Trophoblast cell (in vitro differentiated cells and primary cell): Measurements from ENCODE around the gene KRT7.
A peak's percentile ranks its signal among the peaks of the same experiment; 100 is the strongest.

Source experiments
- DNase-seq, 2 donors: peaks; one replicate each; pipeline ENCODE4 v3.0.0-alpha.2; 2016
- H2AFZ ChIP-seq: 2 replicates; pipeline ENCODE4 v1.6.1; 2013; ENCODE audit warnings: low read length, moderate library complexity, mild to moderate bottlenecking; ENCODE audit not compliant: insufficient read depth, poor library complexity
- H2AK5ac ChIP-seq: 2 replicates; pipeline ENCODE4 v1.6.1; 2013; ENCODE audit warnings: mild to moderate bottlenecking, low read length
- H2BK120ac ChIP-seq: 2 replicates; pipeline ENCODE4 v1.6.1; 2013; ENCODE audit warnings: low read length, mild to moderate bottlenecking, moderate library complexity; ENCODE audit not compliant: insufficient read depth, poor library complexity
- H2BK12ac ChIP-seq: 2 replicates; pipeline ENCODE4 v1.6.1; 2013; ENCODE audit warnings: mild to moderate bottlenecking, low read length, moderate library complexity
- H2BK5ac ChIP-seq: 2 replicates; pipeline ENCODE4 v1.6.1; 2013; ENCODE audit warnings: low read length, low read depth, moderate library complexity, mild to moderate bottlenecking; ENCODE audit not compliant: poor library complexity
- H3K14ac ChIP-seq: 2 replicates; pipeline ENCODE4 v1.6.1; 2013; ENCODE audit warnings: mild to moderate bottlenecking, low read length
- H3K18ac ChIP-seq: 2 replicates; pipeline ENCODE4 v1.6.1; 2013; ENCODE audit warnings: mild to moderate bottlenecking, low read length
- H3K23ac ChIP-seq: 2 replicates; pipeline ENCODE4 v1.6.1; 2013; ENCODE audit warnings: low read length
- H3K27ac ChIP-seq: 2 replicates; pipeline ENCODE4 v1.5.1; 2013; ENCODE audit warnings: low read depth, mild to moderate bottlenecking, inconsistent platforms, low read length, moderate library complexity
- H3K27me3 ChIP-seq: 2 replicates; pipeline ENCODE4 v1.6.1; 2013; ENCODE audit warnings: inconsistent platforms, mild to moderate bottlenecking, low read length, moderate library complexity; ENCODE audit not compliant: insufficient read depth
- H3K36me3 ChIP-seq, 2 experiments: 1 replicate in 1 of 2; 2 replicates in 1 of 2; pipeline ENCODE4 v1.6.1; 2013; ENCODE audit warnings: low read length in 2 of 2, mild to moderate bottlenecking in 2 of 2, moderate library complexity in 1 of 2; ENCODE audit not compliant: insufficient read depth in 2 of 2, control insufficient read depth in 1 of 2
- H3K4ac ChIP-seq: 2 replicates; pipeline ENCODE4 v1.6.1; 2013; ENCODE audit warnings: low read depth, mild to moderate bottlenecking, low read length, moderate library complexity
- H3K4me1 ChIP-seq, 2 experiments: 1 replicate in 1 of 2; 2 replicates in 1 of 2; pipeline ENCODE4 v1.6.1; 2013; ENCODE audit warnings: low read length in 2 of 2, mild to moderate bottlenecking in 2 of 2, moderate library complexity in 1 of 2; ENCODE audit not compliant: insufficient read depth in 2 of 2, control insufficient read depth in 1 of 2
- H3K4me2 ChIP-seq: 2 replicates; pipeline ENCODE4 v1.6.1; 2013; ENCODE audit warnings: inconsistent platforms, mild to moderate bottlenecking, low read length, moderate library complexity
- H3K4me3 ChIP-seq: 2 replicates; pipeline ENCODE4 v1.5.1; 2013; ENCODE audit warnings: mild to moderate bottlenecking, low read depth, low read length, inconsistent platforms
- H3K79me1 ChIP-seq: one replicate; pipeline ENCODE4 v1.6.1; 2013; ENCODE audit warnings: low read length
- H3K79me2 ChIP-seq: 2 replicates; pipeline ENCODE4 v1.6.1; 2013; ENCODE audit warnings: low read length, mild to moderate bottlenecking; ENCODE audit not compliant: control insufficient read depth, insufficient read depth, poor library complexity
- H3K9ac ChIP-seq: 2 replicates; pipeline ENCODE4 v1.6.1; 2013; ENCODE audit warnings: mild to moderate bottlenecking, low read length
- H3K9me3 ChIP-seq: 2 replicates; pipeline ENCODE4 v1.6.1; 2013; ENCODE audit warnings: low read depth, mild to moderate bottlenecking, control low read depth, inconsistent platforms, low read length; ENCODE audit not compliant: insufficient read depth
- H4K12ac ChIP-seq: 2 replicates; pipeline ENCODE4 v1.6.1; 2013; ENCODE audit warnings: low read depth, mild to moderate bottlenecking, low read length, moderate library complexity
- H4K8ac ChIP-seq: 2 replicates; pipeline ENCODE4 v1.6.1; 2013; ENCODE audit warnings: low read depth, mild to moderate bottlenecking, low read length, moderate library complexity
- H4K91ac ChIP-seq: one replicate; pipeline ENCODE4 v1.6.1; 2013; ENCODE audit warnings: low read depth, mild to moderate bottlenecking, low read length, moderate library complexity
- WGBS: extraction: QIAGEN DNeasy Blood & Tissue Kit; methylation state at CpG from one replicate; pipeline ENCODE4 v1.1.7; 2013; ENCODE audit warnings: missing lambda C conversion rate; ENCODE audit not compliant: insufficient read length, insufficient coverage; ENCODE audit errors: extremely low coverage; 5-methylcytosine and 5-hydroxymethylcytosine counted together

KRT7 gene

DNA sequence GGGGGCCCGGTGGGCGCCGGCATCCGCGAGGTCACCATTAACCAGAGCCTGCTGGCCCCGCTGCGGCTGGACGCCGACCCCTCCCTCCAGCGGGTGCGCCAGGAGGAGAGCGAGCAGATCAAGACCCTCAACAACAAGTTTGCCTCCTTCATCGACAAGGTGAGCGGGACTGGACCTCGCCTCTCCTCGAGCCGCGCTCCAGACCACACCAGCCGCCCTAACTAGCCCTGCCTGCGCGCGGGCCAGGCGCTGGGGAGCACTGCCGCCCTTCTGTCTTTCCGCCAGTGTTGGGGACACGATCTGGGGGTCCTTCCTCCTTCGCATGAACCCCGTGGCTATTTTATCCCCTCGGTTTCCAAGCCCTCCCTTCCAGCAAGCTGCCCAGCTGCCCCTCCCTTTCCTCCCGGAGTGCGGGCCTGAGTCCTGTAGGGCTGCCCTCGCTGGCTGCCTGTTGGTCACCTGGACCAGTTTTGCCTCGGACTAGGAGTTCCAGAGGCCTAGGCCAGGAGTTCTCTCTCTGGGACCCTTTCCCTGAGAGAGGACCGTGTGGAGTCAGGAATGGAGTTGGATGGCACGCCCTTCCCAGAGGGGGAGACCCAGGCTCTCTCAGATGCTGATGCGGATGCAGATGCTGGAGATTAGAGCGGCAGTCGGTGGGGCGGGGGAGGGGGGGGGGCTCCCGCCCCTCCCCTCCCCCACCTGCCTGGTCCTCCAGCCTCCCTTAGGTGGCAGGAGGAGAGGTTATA, 592 bp downstream of the KRT7 start:
- peaks cover 54 to 70% of the 10 kb centered on the region in 2 experiments for H3K4me1 ChIP-seq
- peak overlapping the region; percentile 46 for H3K27ac ChIP-seq

DNA sequence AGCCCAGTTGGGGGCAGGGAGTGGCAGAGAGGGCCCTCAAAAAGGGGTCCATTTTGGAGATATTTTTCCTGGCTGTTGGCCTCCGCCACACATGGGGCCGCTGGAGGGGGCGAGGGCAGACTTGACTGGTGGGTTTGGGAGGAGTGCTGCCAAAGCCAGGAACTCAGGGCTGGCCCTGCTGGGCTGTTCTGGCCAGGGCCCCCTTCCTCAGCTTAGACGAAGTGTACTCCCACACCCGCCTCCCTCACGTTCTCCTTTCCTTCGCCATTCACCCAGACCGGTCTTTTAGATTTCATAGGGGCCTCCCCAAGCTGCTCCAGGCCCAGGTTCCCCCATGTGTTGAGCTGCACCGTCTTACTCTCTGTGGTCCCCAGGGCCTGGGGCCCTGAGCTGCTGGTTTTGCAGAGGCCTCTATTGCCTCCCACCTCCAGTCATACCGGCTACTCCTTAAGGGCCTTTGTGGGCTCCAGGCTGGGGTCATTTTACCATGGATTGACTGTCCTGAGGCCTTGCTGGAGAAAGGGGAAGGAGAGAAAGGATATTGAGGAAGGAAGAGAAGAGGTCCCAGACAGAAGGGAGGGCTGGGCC, 1.3 kb downstream of the KRT7 start:
- Histone ChIP-seq H2BK5ac (no peak overlapping the region), H3K27ac (peak overlapping the region; percentile 15), H4K91ac (peak overlapping the region; percentile 21), H3K9me3 (no peaks in the 10 kb centered on the region), H3K4ac (peak overlapping the region; percentile 42), H3K18ac (peak overlapping the region; percentile 58), H3K79me1 (peaks cover 45% of the 10 kb centered on the region), H3K36me3 (peaks cover 41 to 43% of the 10 kb centered on the region in 2 experiments), H3K4me3 (peak overlapping the region; percentile 60), H2AFZ (no peak overlapping the region), H4K8ac (peak overlapping the region; percentile 21), H4K12ac (no peak overlapping the region), H3K4me2 (peak overlapping the region; percentile 81), H3K14ac (peak overlapping the region; percentile 12), H2BK12ac (no peak overlapping the region), H2AK5ac (peak overlapping the region; percentile 6), H3K23ac (no peak overlapping the region), H2BK120ac (peak overlapping the region; percentile 21), H3K4me1 (peaks cover 54 to 69% of the 10 kb centered on the region in 2 experiments), H3K27me3 (no peaks in the 10 kb centered on the region), H3K79me2 (peaks cover 26% of the 10 kb centered on the region), H3K9ac (peak overlapping the region; percentile 25)
- DNase-seq = no peak
- no CpG with 5 or more reads among the region's 10 CpGs for WGBS

More for the DNA sequence above, 592 bp downstream of the KRT7 start:
- Histone ChIP-seq H2BK5ac (peak overlapping the region; percentile 56), H3K14ac (peak overlapping the region; percentile 88), H4K8ac (peak overlapping the region; percentile 83), H2AK5ac (peak overlapping the region; percentile 0), H4K12ac (peak overlapping the region; percentile 45), H2BK12ac (peak overlapping the region; percentile 7), H2AFZ (no peak overlapping the region), H3K9ac (peak overlapping the region; percentile 78), H3K27me3 (no peaks in the 10 kb centered on the region), H3K79me1 (peaks cover 48% of the 10 kb centered on the region), H3K36me3 (peaks cover 38 to 40% of the 10 kb centered on the region in 2 experiments), H3K4me2 (peak overlapping the region; percentile 81), H3K4ac (peak overlapping the region; percentile 86), H3K79me2 (peaks cover 26% of the 10 kb centered on the region), H3K9me3 (no peaks in the 10 kb centered on the region), H3K18ac (peak overlapping the region; percentile 86), H3K23ac (no peak overlapping the region), H2BK120ac (peak overlapping the region; percentile 62), H4K91ac (peak overlapping the region; percentile 88), H3K4me3 (peak overlapping the region; percentile 75)
- peak in 1 of 2 donors; percentile 56 for DNase-seq
- no CpG with 5 or more reads among the region's 40 CpGs for WGBS

DNA sequence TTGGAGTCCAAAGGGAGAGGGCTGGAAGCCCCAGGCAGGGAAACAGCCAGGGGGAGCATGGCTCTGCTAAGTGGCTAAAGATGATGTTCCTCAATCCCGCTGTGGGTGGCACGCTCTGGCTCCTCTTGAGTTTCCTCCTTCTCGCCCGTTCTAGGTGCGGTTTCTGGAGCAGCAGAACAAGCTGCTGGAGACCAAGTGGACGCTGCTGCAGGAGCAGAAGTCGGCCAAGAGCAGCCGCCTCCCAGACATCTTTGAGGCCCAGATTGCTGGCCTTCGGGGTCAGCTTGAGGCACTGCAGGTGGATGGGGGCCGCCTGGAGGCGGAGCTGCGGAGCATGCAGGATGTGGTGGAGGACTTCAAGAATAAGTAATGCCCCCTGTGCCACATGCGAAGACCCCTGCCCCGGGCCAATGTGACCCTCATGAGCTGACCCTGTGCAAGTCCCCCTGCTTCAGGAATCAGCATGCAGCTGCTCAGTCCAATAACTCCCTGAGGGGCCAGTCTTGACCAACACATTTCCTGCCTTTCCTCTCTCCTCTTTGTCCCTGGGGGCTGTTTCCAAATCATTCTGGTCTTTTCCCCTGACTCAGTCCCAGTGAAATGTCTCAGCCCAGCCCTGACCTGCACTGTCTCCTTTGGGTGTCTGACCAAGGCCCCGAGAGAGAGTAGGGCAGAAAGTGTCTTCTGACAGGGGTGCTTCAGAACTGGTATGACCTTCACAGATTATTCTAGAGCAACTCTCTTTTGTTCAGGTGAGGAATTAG, 2.1 kb downstream of the KRT7 start:
- DNase-seq = peak in 1 of 2 donors; percentile 58
- H3K36me3 ChIP-seq = peaks cover 44 to 49% of the 10 kb centered on the region in 2 experiments
- no peak overlapping the region for H4K12ac ChIP-seq
- no peak overlapping the region for H4K8ac ChIP-seq
- H3K9ac ChIP-seq = no peak overlapping the region
- no peak overlapping the region for H3K4ac ChIP-seq
- H3K9me3 ChIP-seq = no peaks in the 10 kb centered on the region
- no peak overlapping the region for H2BK120ac ChIP-seq
- H3K23ac ChIP-seq = no peak overlapping the region
- no peaks in the 10 kb centered on the region for H3K27me3 ChIP-seq
- no peak overlapping the region for H2AK5ac ChIP-seq
- H4K91ac ChIP-seq = no peak overlapping the region
- peaks cover 26% of the 10 kb centered on the region for H3K79me2 ChIP-seq
- H3K18ac ChIP-seq = peak overlapping the region; percentile 27
- peaks cover 51 to 65% of the 10 kb centered on the region in 2 experiments for H3K4me1 ChIP-seq
- no peak overlapping the region for H3K14ac ChIP-seq
- H2AFZ ChIP-seq = no peak overlapping the region
- H3K4me2 ChIP-seq = peak overlapping the region; percentile 81
- H2BK5ac ChIP-seq = no peak overlapping the region
- peaks cover 41% of the 10 kb centered on the region for H3K79me1 ChIP-seq
- no CpG with 5 or more reads among the region's 15 CpGs for whole genome bisulfite sequencing
- peak overlapping the region; percentile 60 for H3K4me3 ChIP-seq
- no peak overlapping the region for H2BK12ac ChIP-seq
- H3K27ac ChIP-seq = peak overlapping the region; percentile 31

DNA sequence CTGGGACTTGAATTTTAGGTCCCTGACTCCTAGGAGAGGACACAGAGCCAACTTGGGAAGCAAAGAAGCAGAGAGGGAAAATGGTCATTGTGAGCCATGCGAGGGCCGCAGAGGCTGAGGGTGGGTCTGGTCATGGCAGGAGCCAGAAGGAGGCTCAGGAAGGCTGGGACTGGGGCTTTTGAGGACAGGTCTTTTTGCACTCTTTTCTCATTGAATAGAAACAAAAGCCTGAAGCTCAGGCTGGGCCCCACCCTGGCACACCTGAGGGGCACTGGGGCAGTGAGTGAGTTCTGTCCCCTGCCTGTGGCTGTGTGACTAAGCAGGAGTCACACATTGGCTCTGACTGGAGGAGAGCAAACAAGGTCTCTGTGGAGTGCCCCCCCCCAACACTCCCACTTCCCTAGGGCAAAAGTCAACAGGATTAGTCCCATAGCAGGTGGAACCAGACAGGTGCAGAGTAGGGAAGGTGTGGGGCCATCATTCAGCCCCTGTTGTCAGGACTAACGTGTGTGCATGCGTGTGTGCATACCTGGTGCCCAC, 2.8 kb downstream of the KRT7 start:
- H3K9ac ChIP-seq = no peak overlapping the region
- H3K18ac ChIP-seq = no peak overlapping the region
- H3K27ac ChIP-seq = peak overlapping the region; percentile 31
- no peak overlapping the region for H2AK5ac ChIP-seq
- H4K91ac ChIP-seq = no peak overlapping the region
- H3K4me1 ChIP-seq = peaks cover 45 to 59% of the 10 kb centered on the region in 2 experiments
- H3K79me2 ChIP-seq = peaks cover 26% of the 10 kb centered on the region
- no peak overlapping the region for H3K4ac ChIP-seq
- H3K14ac ChIP-seq = no peak overlapping the region
- H3K4me3 ChIP-seq = no peak overlapping the region
- no peak overlapping the region for H4K8ac ChIP-seq
- DNase-seq = peak in 1 of 2 donors; percentile 15
- H2BK120ac ChIP-seq = no peak overlapping the region
- H3K27me3 ChIP-seq = no peaks in the 10 kb centered on the region
- H2AFZ ChIP-seq = no peak overlapping the region
- H3K36me3 ChIP-seq = peaks cover 44 to 50% of the 10 kb centered on the region in 2 experiments
- H2BK12ac ChIP-seq = no peak overlapping the region
- no peak overlapping the region for H3K4me2 ChIP-seq
- peaks cover 36% of the 10 kb centered on the region for H3K79me1 ChIP-seq
- H3K23ac ChIP-seq = no peak overlapping the region
- H2BK5ac ChIP-seq = no peak overlapping the region
- no peak overlapping the region for H4K12ac ChIP-seq
- H3K9me3 ChIP-seq = no peaks in the 10 kb centered on the region
- no CpG with 5 or more reads among the region's 4 CpGs for WGBS
